Activated CD8-positive, alpha-beta T cell treated with anti-CD3 and anti-CD28 coated beads, Interleukin-2, amount 10 ng/mL, durations not matched to agents 7 days and 5 days (primary cell): ENCODE results near the gene CHAF1A. TPM values are rescaled to one million over a fixed set of nuclear protein-coding genes. Genes with fewer than 3 reads are reported as not detected.

Source experiments
- ATAC-seq: fragments of 150-1000 bp; cut with Tn5 transposase; one replicate; pipeline ENCODE4 v1.10.0; 2021; ENCODE audit warnings: moderate library complexity
- CTCF ChIA-PET: fragments of 350-600 bp; sonication (Branson Sonifier 250); formaldehyde crosslinking; loops from one replicate; lab custom pipeline; 2021; ENCODE audit warnings: antibody characterized with exemption; lab: Charles Lee
- POLR2A ChIA-PET: fragments of 350-600 bp; sonication (Branson Sonifier 250); formaldehyde crosslinking; loops from one replicate; lab custom pipeline; 2021; ENCODE audit warnings: antibody characterized with exemption; lab: Charles Lee
- DNase-seq: peaks from one replicate; pipeline ENCODE4 v3.0.0-alpha.2; 2020
- H3K27ac Mint-ChIP-seq: one replicate; pipeline ENCODE4 v1.8.0; 2021; ENCODE audit warnings: mild to moderate bottlenecking, mixed read lengths
- H3K27me3 Mint-ChIP-seq: one replicate; pipeline ENCODE4 v1.8.0; 2021; ENCODE audit warnings: low read depth, mixed read lengths
- H3K36me3 Mint-ChIP-seq: one replicate; pipeline ENCODE4 v1.8.0; 2021; ENCODE audit warnings: low read depth, mixed read lengths
- H3K4me1 Mint-ChIP-seq: one replicate; pipeline ENCODE4 v1.8.0; 2021; ENCODE audit warnings: low read depth, mixed read lengths
- H3K4me3 Mint-ChIP-seq: one replicate; pipeline ENCODE4 v1.8.0; 2021; ENCODE audit warnings: mild to moderate bottlenecking, mixed read lengths
- H3K9me3 Mint-ChIP-seq: one replicate; pipeline ENCODE4 v1.8.0; 2022; ENCODE audit warnings: mixed read lengths; ENCODE audit not compliant: insufficient read depth
- total RNA-seq, 2 experiments: library from RNA; stranded (reverse); gene quantifications; one replicate each; pipeline ENCODE4 v1.2.3, GENCODE V29; 2021

The CHAF1A gene, protein sequence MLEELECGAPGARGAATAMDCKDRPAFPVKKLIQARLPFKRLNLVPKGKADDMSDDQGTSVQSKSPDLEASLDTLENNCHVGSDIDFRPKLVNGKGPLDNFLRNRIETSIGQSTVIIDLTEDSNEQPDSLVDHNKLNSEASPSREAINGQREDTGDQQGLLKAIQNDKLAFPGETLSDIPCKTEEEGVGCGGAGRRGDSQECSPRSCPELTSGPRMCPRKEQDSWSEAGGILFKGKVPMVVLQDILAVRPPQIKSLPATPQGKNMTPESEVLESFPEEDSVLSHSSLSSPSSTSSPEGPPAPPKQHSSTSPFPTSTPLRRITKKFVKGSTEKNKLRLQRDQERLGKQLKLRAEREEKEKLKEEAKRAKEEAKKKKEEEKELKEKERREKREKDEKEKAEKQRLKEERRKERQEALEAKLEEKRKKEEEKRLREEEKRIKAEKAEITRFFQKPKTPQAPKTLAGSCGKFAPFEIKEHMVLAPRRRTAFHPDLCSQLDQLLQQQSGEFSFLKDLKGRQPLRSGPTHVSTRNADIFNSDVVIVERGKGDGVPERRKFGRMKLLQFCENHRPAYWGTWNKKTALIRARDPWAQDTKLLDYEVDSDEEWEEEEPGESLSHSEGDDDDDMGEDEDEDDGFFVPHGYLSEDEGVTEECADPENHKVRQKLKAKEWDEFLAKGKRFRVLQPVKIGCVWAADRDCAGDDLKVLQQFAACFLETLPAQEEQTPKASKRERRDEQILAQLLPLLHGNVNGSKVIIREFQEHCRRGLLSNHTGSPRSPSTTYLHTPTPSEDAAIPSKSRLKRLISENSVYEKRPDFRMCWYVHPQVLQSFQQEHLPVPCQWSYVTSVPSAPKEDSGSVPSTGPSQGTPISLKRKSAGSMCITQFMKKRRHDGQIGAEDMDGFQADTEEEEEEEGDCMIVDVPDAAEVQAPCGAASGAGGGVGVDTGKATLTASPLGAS
- total RNA-seq: 100 to 1,000 TPM in 1 of 2 experiments, 10 to 100 TPM in 1; 95.3 to 104 TPM

DNA sequence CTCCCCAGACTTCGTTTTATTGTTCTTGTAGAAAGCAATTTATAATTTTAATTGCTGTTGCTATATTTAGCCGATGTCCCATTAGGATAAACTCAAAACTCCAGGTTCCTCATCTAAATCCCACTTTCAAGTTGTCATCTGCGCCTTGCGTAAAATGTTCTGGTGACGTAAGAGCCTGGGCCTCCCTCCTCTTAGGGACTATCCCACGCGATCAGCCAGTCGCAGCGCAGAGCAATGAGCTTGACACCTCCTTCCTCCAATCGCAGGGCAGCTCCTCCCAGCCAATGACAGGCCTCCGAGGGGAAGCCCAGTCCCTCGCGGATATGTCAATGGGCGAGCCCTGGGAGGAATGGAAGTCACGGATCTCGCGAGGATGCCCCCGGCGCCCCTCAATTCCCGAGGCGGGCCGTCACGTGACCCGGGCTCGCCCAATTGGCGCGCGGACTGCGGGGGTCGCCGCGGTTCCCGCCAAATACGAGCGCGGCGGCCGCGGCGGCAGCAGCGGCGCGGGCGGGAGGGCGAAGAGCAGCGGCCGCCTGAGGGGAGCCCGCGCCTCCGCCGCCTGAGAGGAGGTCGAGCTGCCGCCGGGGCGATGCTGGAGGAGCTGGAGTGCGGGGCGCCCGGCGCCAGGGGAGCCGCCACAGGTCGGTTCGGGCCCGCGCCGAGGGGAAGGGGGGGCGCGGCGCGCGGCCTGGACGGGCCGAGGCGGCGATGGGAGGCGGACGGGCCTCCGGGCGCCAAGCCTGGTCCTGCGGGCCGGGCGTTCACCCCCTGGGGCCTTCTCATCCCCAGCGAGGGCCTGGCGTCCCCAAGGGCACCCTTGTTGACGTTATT, at the start of gene CHAF1A:
CHAF1A (plus strand) TSS at position 470 of the 834 bp plus-strand sequence; CDS start at position 593, 123 bp downstream.
- ChIA-PET POLR2A (interaction anchor here (0.5 to 1.8 kb wide), 15 partner anchors 12 to 1774 kb away, joined by 3 to 11 read pairs (median 3); partner anchors contain the start of genes EEF2, MPND and YJU2), CTCF (interaction anchor here (0.5 to 3.0 kb wide), 12 partner anchors 14 to 1401 kb away, joined by 3 to 54 read pairs (median 5); partner anchors contain the start of genes MPND and YJU2)
- Mint-ChIP-seq H3K9me3 (no peaks in the 10 kb centered on the region), H3K27me3 (no peaks in the 10 kb centered on the region), H3K4me3 (peak within 1 kb of the TSS; percentile 95), H3K36me3 (peaks cover 52% of the 10 kb centered on the region), H3K4me1 (peaks cover 66% of the 10 kb centered on the region), H3K27ac (peak within 1 kb of the TSS; percentile 94)
- DNase-seq (peak; percentile 100), ATAC-seq (peak; percentile 94)

DNA sequence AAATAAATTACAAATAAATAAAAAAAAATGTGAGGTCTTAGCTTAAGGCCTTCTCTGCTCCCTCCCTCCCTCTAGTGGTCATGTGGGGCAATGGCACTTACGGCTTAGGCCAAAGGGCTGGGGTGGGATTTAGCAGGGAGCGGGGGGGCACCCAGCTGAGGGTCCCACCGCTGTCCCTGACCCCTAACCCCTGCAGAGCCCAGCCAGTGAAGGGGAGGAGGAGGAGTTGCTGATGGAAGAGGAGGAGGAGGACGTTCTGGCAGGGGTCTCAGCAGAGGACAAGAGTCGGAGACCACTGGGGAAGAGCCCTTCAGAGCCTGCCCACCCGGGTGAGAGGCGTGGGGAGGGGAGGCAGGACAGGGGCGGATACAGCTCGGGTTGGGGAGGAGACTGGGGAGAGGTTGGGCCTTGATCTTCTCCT, 49.7 kb upstream of the CHAF1A start:
- Mint-ChIP-seq H3K9me3 (no peaks in the 10 kb centered on the region), H3K4me1 (no peaks in the 10 kb centered on the region), H3K36me3 (peaks cover 8% of the 10 kb centered on the region), H3K27me3 (no peaks in the 10 kb centered on the region), H3K4me3 (no peak overlapping the region), H3K27ac (peak overlapping the region; percentile 74)
- DNase-seq (peak; percentile 77), ATAC-seq (peak; percentile 71)
- POLR2A ChIA-PET: interaction anchor here (1.3 to 2.0 kb wide), 3 partner anchors 10 to 86 kb away, joined by 3 to 10 read pairs (median 6); partner anchors contain the start of gene MPND
- CTCF ChIA-PET: interaction anchor here (0.6 to 3.3 kb wide), 25 partner anchors 9 to 106 kb away, joined by 3 to 54 read pairs (median 5); partner anchors contain the start of genes CHAF1A, FSD1, MPND and STAP2

DNA sequence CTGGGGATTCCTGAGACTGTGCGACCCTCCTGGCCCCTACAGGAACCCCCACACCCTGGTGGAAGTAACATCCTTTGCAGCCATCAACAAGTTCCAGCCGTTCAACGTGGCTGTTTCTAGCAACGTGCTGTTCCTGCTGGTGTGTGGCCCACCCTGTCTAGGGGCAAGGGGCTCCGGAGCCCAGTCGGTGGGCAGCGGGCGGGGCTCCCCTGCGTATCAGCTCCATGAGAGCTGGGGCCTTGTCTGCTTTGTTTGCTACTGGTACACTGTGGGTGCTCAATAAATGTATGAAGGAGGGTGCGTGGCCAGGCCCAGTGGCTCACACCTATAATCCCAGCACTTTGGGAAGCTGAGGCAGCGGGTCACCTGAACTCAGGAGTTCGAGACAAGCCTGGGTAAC, 48.2 kb upstream of the CHAF1A start:
- no peaks in the 10 kb centered on the region for H3K4me1 Mint-ChIP-seq
- no peak overlapping the region for H3K27ac Mint-ChIP-seq
- no peaks in the 10 kb centered on the region for H3K9me3 Mint-ChIP-seq
- POLR2A ChIA-PET: interaction anchor here (1.0 kb wide), 1 partner anchor 11 kb away, joined by 3 read pairs; the partner anchor contains the start of gene MPND
- no peaks in the 10 kb centered on the region for H3K27me3 Mint-ChIP-seq
- peaks cover 12% of the 10 kb centered on the region for H3K36me3 Mint-ChIP-seq
- CTCF ChIA-PET: interaction anchor here (0.9 to 3.3 kb wide), 4 partner anchors 11 to 87 kb away, joined by 4 to 54 read pairs (median 13); partner anchors contain the start of gene MPND
- ATAC-seq (no peak), DNase-seq (no peak)
- no peak overlapping the region for H3K4me3 Mint-ChIP-seq

DNA sequence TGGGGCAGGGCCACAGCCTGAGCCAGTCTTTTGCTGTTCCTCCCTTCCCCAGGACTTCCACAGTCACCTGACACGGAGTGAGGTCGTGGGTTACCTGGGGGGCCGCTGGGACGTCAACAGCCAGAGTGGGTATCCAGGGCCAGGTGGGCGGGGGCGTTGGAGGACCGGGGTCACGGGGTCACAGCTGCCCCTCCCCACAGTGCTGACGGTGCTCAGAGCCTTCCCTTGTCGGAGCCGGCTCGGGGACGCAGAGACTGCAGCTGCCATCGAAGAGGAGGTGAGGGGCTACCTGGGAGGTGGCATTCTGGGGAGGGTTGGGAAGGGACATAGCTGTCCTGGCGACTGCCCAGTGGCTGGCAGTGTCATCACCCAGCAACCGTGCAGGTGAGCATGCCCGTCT, 47.5 kb upstream of the CHAF1A start:
- no peaks in the 10 kb centered on the region for H3K4me1 Mint-ChIP-seq
- H3K4me3 Mint-ChIP-seq: no peak overlapping the region
- no peak for DNase-seq
- H3K9me3 Mint-ChIP-seq: no peaks in the 10 kb centered on the region
- ATAC-seq: no peak
- POLR2A ChIA-PET: interaction anchor here (1.0 kb wide), 1 partner anchor 12 kb away, joined by 3 read pairs; the partner anchor contains the start of gene MPND
- CTCF ChIA-PET: interaction anchor here (0.9 to 1.7 kb wide), 2 partner anchors 12 to 88 kb away, joined by 4 to 5 read pairs; partner anchors contain the start of gene MPND
- H3K27me3 Mint-ChIP-seq: no peaks in the 10 kb centered on the region
- peaks cover 12% of the 10 kb centered on the region for H3K36me3 Mint-ChIP-seq
- no peak overlapping the region for H3K27ac Mint-ChIP-seq

DNA sequence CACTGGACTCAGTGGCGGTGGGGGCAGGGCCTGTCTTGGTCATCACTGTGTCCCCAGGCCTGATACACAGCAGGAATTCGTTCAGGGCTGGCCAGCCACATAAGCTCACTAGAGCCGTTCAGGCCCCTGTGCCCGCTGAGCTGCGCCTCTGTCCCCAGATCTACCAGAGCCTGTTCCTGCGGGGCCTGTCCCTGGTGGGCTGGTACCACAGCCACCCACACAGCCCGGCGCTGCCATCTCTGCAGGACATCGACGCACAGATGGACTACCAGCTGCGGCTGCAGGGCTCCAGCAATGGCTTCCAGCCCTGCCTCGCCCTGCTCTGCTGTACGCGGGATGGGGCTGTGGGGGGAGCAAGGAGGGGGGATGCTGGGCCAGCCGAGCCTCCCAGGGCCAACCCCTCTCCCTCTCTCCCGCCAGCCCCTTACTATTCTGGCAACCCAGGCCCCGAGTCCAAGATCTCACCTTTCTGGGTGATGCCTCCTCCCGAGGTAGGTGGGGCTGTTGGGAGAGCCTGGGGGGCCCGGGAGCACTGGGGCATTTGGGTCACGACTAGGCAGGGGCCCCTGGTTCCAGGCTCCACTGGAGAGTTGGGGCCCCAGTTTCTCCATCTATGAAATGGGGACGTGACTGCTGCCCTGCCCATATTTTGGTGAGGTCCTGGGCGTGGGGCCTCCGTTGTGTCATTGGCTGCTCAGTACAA, 45.2 kb upstream of the CHAF1A start:
- peaks cover 22% of the 10 kb centered on the region for H3K36me3 Mint-ChIP-seq
- H3K4me1 Mint-ChIP-seq: no peaks in the 10 kb centered on the region
- no peaks in the 10 kb centered on the region for H3K27me3 Mint-ChIP-seq
- CTCF ChIA-PET: interaction anchor here (1.1 to 1.5 kb wide), 2 partner anchors 23 to 90 kb away, joined by 3 to 4 read pairs; no protein-coding TSS in a partner anchor
- no peaks in the 10 kb centered on the region for H3K9me3 Mint-ChIP-seq
- DNase-seq (no peak), ATAC-seq (no peak)
- peak overlapping the region; percentile 20 for H3K27ac Mint-ChIP-seq
- POLR2A ChIA-PET: no interaction called here
- H3K4me3 Mint-ChIP-seq: no peak overlapping the region

DNA sequence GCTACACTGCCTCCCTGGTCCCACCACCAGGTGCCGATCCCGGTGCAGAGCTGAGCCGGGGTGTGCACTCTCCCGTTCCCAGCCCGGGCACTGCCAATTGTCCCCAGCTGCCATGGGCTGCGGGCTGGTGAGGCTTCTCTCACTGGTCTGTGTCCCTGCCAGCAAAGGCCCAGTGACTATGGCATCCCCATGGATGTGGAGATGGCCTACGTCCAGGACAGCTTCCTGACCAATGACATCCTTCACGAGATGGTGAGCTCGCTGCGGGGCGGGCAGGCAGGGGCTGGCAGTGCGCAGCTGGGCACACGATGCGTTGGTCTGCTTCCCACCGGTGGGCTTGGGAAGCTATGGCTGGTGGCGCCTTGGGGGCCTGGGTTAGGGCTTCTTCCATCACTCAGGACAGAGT, 44.5 kb upstream of the CHAF1A start:
- Mint-ChIP-seq H3K9me3 (no peaks in the 10 kb centered on the region), H3K27ac (peak overlapping the region; percentile 20), H3K4me1 (no peaks in the 10 kb centered on the region), H3K4me3 (no peak overlapping the region), H3K36me3 (peaks cover 22% of the 10 kb centered on the region), H3K27me3 (no peaks in the 10 kb centered on the region)
- no peak for DNase-seq
- ChIA-PET CTCF (interaction anchor here (1.1 to 1.5 kb wide), 3 partner anchors 22 to 91 kb away, joined by 3 to 4 read pairs (median 3); partner anchors contain the start of gene SH3GL1), POLR2A (interaction anchor here (0.7 kb wide), 1 partner anchor 84 kb away, joined by 3 read pairs; no protein-coding TSS in a partner anchor)
- ATAC-seq: no peak

DNA sequence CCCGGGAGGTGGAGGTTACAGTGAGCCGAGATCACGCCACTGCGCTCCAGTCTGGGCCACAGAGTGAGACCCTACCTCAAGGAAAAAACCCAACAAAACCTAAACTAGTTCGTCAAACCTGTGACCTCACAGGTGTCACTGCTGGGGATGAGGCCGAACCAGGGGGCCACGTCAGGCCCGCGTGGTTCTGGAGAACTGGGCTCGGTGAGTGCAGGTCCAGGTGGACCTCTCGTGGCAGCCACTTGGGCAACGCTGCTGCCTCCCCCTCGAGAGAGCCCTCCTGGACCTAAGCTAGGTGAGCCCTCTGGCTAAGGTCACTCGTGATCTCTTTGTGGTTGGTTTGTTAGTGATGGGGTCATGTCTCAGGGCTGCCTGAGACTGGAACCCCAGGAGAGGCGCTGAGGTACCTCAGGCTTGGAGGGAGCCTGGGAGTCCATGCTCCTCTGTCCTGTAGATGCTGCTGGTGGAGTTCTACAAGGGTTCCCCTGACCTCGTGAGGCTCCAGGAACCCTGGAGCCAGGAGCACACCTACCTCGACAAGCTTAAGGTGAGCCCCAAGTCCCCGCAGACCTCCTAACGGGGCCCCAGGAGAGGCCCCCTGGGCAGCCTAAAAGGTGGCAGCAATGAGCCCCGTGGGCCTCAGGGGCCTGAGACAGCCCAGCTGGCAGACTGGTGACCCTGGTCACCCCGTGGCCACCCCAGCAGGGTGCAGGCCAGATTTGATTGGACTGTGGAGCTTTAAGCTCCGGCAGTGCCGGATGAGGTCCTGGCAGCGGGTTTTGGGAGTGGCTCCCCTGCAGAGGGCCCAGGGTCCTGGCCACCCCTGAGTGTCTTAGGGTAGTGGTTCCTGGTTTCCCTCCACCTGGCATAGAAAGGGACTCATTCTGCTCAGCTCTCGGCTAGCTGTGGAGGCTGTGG, 43.5 kb upstream of the CHAF1A start:
- ChIA-PET POLR2A (interaction anchor here (0.7 kb wide), 1 partner anchor 85 kb away, joined by 3 read pairs; no protein-coding TSS in a partner anchor), CTCF (interaction anchor here (0.9 to 1.2 kb wide), 3 partner anchors 21 to 92 kb away, joined by 3 read pairs; partner anchors contain the start of gene SH3GL1)
- peak overlapping the region; percentile 57 for H3K27ac Mint-ChIP-seq
- no peak for DNase-seq
- H3K9me3 Mint-ChIP-seq: no peaks in the 10 kb centered on the region
- H3K27me3 Mint-ChIP-seq: no peaks in the 10 kb centered on the region
- H3K4me3 Mint-ChIP-seq: no peak overlapping the region
- no peaks in the 10 kb centered on the region for H3K4me1 Mint-ChIP-seq
- peaks cover 27% of the 10 kb centered on the region for H3K36me3 Mint-ChIP-seq
- ATAC-seq: no peak

DNA sequence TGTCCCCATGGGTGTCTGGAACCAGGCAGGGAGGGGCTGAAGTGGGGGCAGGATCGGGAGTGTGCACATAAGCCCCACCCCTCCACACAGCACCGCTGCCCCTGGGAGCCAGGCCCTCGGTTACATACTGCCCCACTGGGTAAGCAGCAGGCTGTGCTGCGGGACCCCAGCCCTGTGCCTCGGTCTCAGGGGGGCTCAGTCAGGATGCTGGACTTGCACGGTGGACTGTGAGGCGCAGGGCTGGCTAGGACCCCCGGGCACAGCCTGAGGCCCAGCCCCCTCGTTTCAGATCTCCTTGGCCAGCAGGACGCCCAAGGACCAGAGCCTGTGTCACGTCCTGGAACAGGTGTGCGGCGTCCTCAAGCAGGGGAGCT, 42.8 kb upstream of the CHAF1A start:
- Mint-ChIP-seq H3K27me3 (no peaks in the 10 kb centered on the region), H3K27ac (no peak overlapping the region), H3K9me3 (no peaks in the 10 kb centered on the region), H3K36me3 (peaks cover 30% of the 10 kb centered on the region), H3K4me3 (no peak overlapping the region), H3K4me1 (no peaks in the 10 kb centered on the region)
- ChIA-PET CTCF (no interaction called here), POLR2A (no interaction called here)
- DNase-seq: no peak
- ATAC-seq: no peak

DNA sequence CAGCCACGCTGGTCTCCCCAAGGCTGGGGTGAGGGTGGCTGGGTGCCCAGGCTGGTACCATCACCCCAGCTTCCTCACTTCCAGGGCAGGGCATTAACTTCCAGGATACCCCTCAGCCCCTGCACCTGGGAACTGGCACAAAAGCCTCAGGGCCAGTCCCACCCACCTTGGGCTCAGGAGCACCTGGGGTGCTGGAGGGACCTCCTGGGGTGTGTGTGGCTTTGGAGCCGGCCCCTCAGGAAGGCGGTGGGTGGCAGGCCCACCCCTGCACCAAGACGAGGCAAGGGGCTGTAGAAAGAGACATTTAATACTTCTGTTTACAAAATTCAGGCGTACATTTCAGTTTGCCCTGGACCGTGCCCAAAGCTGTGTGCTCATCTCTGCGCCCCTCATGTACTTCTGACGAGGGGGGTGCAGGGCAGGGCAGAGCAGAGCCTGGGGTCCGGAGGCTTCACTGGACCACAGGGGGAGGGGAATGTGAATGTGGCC, 42.3 kb upstream of the CHAF1A start:
- ChIA-PET POLR2A (no interaction called here), CTCF (no interaction called here)
- no peaks in the 10 kb centered on the region for H3K27me3 Mint-ChIP-seq
- H3K4me1 Mint-ChIP-seq: no peaks in the 10 kb centered on the region
- ATAC-seq (no peak), DNase-seq (no peak)
- H3K27ac Mint-ChIP-seq: peak overlapping the region; percentile 68
- H3K4me3 Mint-ChIP-seq: no peak overlapping the region
- no peaks in the 10 kb centered on the region for H3K9me3 Mint-ChIP-seq
- H3K36me3 Mint-ChIP-seq: peaks cover 34% of the 10 kb centered on the region
